IMR-90 (cell line): Measurements from ENCODE around the gene TPSG1. TPM values are rescaled to one million over a fixed set of nuclear protein-coding genes. Genes with fewer than 3 reads are reported as not detected.
"Not testable (repeated sequence)": the region's sequence is repeated elsewhere in the genome, so short reads cannot be mapped to it uniquely, and the experiment has no call there.

Experiments used
- ATAC-seq: fragments of 200-7000 bp; cut with Tn5 transposase; 2 replicates; pipeline ENCODE4 v1.9.1; 2020; ENCODE audit warnings: low read depth, mild to moderate bottlenecking, moderate library complexity
- BruUV-seq: library from RNA; stranded (reverse); fragments of 400-500 nt; replicated peaks from 2 replicates; lab custom pipeline; 2021; lab: Mats Ljungman, UMichigan
- CTCF ChIA-PET: fragments of 300-600 bp; formaldehyde crosslinking; extraction: SDS; loops from one replicate; lab custom pipeline; 2021; ENCODE audit warnings: antibody characterized with exemption; lab: Yijun Ruan, JAX
- POLR2A ChIA-PET: fragments of 300-600 bp; sonication (Branson Sonifier 250); formaldehyde crosslinking; loops from one replicate; lab custom pipeline; 2022; ENCODE audit warnings: antibody characterized with exemption; ENCODE audit not compliant: unreplicated experiment; lab: Charles Lee
- DNase-seq: peaks from one replicate; pipeline ENCODE4 v3.0.0; 2013
- H2AFZ ChIP-seq: replicated peaks from 2 replicates; pipeline ENCODE3; 2013; ENCODE audit warnings: low read length, mild to moderate bottlenecking; ENCODE audit not compliant: poor library complexity
- H2AK5ac ChIP-seq: 2 replicates; pipeline ENCODE4 v1.6.1; 2013; ENCODE audit warnings: low read depth, low read length, inconsistent platforms
- H2AK9ac ChIP-seq: replicated peaks from 2 replicates; pipeline ENCODE3; 2013; ENCODE audit warnings: mild to moderate bottlenecking, low read depth, low read length, moderate library complexity; ENCODE audit not compliant: poor library complexity
- H2BK120ac ChIP-seq: 2 replicates; pipeline ENCODE4 v1.6.1; 2013; ENCODE audit warnings: low read depth, low read length, inconsistent platforms
- H2BK15ac ChIP-seq: 3 replicates; pipeline ENCODE4 v1.6.1; 2013; ENCODE audit warnings: low read depth, low read length, inconsistent platforms
- H2BK20ac ChIP-seq: 2 replicates; pipeline ENCODE4 v1.6.1; 2013; ENCODE audit warnings: low read depth, mild to moderate bottlenecking, inconsistent platforms, low read length, moderate library complexity
- H2BK5ac ChIP-seq: 2 replicates; pipeline ENCODE4 v1.6.1; 2013; ENCODE audit warnings: mild to moderate bottlenecking, low read depth, low read length, inconsistent platforms; ENCODE audit not compliant: poor library complexity, severe bottlenecking
- H3K14ac ChIP-seq: replicated peaks from 2 replicates; pipeline ENCODE4 v1.6.1; 2013; ENCODE audit warnings: low read depth, low read length, inconsistent platforms
- H3K18ac ChIP-seq: 2 replicates; pipeline ENCODE4 v1.6.1; 2013; ENCODE audit warnings: low read depth, low read length, control low read depth
- H3K23ac ChIP-seq: 2 replicates; pipeline ENCODE4 v1.6.1; 2013; ENCODE audit warnings: low read depth, low read length, inconsistent platforms
- H3K27ac ChIP-seq: 2 replicates; pipeline ENCODE4 v1.5.1; 2013; ENCODE audit warnings: mild to moderate bottlenecking, control low read depth, low read length; ENCODE audit not compliant: insufficient read depth
- H3K27me3 ChIP-seq: 2 replicates; pipeline ENCODE4 v1.6.1; 2013; ENCODE audit warnings: low read length; ENCODE audit not compliant: control insufficient read depth, insufficient read depth
- H3K36me3 ChIP-seq: 2 replicates; pipeline ENCODE4 v1.6.1; 2013; ENCODE audit warnings: low read length, mixed read lengths; ENCODE audit not compliant: control insufficient read depth, insufficient read depth
- H3K4ac ChIP-seq: 2 replicates; pipeline ENCODE4 v1.6.1; 2013; ENCODE audit warnings: low read depth, low read length, inconsistent platforms
- H3K4me1 ChIP-seq: 2 replicates; pipeline ENCODE4 v1.6.1; 2013; ENCODE audit warnings: low read length, mixed read lengths; ENCODE audit not compliant: control insufficient read depth, insufficient read depth
- H3K4me2 ChIP-seq: 2 replicates; pipeline ENCODE4 v1.6.1; 2013; ENCODE audit warnings: low read depth, mild to moderate bottlenecking, control low read depth, low read length, moderate library complexity
- H3K4me3 ChIP-seq: 2 replicates; pipeline ENCODE4 v1.5.1; 2013; ENCODE audit warnings: low read depth, mild to moderate bottlenecking, control low read depth, low read length, moderate library complexity; ENCODE audit not compliant: insufficient read depth
- H3K56ac ChIP-seq: 2 replicates; pipeline ENCODE4 v1.6.1; 2013; ENCODE audit warnings: low read length, inconsistent platforms; ENCODE audit not compliant: insufficient read depth; ENCODE audit errors: extremely low read depth
- H3K79me1 ChIP-seq, 2 experiments: 2 replicates each; pipeline ENCODE4 v1.6.1; 2013; ENCODE audit warnings: low read length in 2 of 2, inconsistent platforms in 1 of 2, low read depth in 1 of 2
- H3K9ac ChIP-seq: 2 replicates; pipeline ENCODE4 v1.6.1; 2013; ENCODE audit warnings: low read depth, low read length, control low read depth
- H3K9me1 ChIP-seq: 2 replicates; pipeline ENCODE4 v1.6.1; 2013; ENCODE audit warnings: low read length, inconsistent platforms; ENCODE audit not compliant: insufficient read depth
- H3K9me3 ChIP-seq: 2 replicates; pipeline ENCODE4 v1.6.1; 2013; ENCODE audit warnings: low read length; ENCODE audit not compliant: control insufficient read depth, insufficient read depth
- H4K20me1 ChIP-seq: 2 replicates; pipeline ENCODE4 v1.6.1; 2013; ENCODE audit warnings: low read length, inconsistent platforms; ENCODE audit not compliant: insufficient read depth
- H4K5ac ChIP-seq: 2 replicates; pipeline ENCODE4 v1.6.1; 2013; ENCODE audit warnings: mild to moderate bottlenecking, low read depth, low read length, control low read depth
- H4K8ac ChIP-seq, 2 experiments: 2 replicates each; pipeline ENCODE4 v1.6.1; 2013; ENCODE audit warnings: low read depth in 2 of 2, low read length in 2 of 2, control low read depth in 1 of 2, inconsistent platforms in 1 of 2
- H4K91ac ChIP-seq: 2 replicates; pipeline ENCODE4 v1.6.1; 2013; ENCODE audit warnings: low read depth, low read length, inconsistent platforms; ENCODE audit not compliant: insufficient read depth
- WGBS, 2 experiments: methylation state at CpG; one replicate each; pipeline versions ENCODE4 v1.1.5 to v1.1.7; 2013; ENCODE audit warnings: missing lambda C conversion rate in 2 of 2; ENCODE audit not compliant: insufficient read length in 1 of 2; ENCODE audit errors: extremely low coverage in 2 of 2; 5-methylcytosine and 5-hydroxymethylcytosine counted together
- dilution Hi-C: fragments of 300-500 bp; cut with HindIII; formaldehyde crosslinking; loops from one replicate; pipeline ENCODE4 v1.14.3; 2018; ENCODE audit warnings: low sequenced_read_pairs; ENCODE audit not compliant: unreplicated experiment
- in situ Hi-C: fragments of 300-500 bp; cut with MboI; formaldehyde crosslinking; loops from 3 replicates; pipeline ENCODE4 v1.14.3; 2019; ENCODE audit warnings: low sequenced_read_pairs, inconsistent platforms, mixed read lengths
- intact Hi-C: fragments of 100-400 bp; cut with micrococcal nuclease; formaldehyde crosslinking; loops from 2 replicates; pipeline ENCODE4 v1.10.0; 2022
- polyA plus RNA-seq, 3 experiments: library from polyadenylated mRNA; depleted of rRNA; stranded (reverse); fragments of >200 nt; gene quantifications; 2 replicates each; pipeline ENCODE4 v1.2.3, GENCODE V29; 2012; ENCODE audit warnings: low replicate concordance in 1 of 3
- total RNA-seq: library from RNA; depleted of rRNA; stranded (reverse); fragments of >200 nt; gene quantifications from 2 replicates; pipeline ENCODE4 v1.2.3, GENCODE V29; 2012

TPSG1 gene
- total and polyA plus RNA-seq, 2 of the 4 experiments (the other 2 are of a cell fraction), result not detected

GRCh38 chr16:1239575-1239974 is 14.5 kb upstream of the TPSG1 start:
- H2BK20ac ChIP-seq, H3K9ac ChIP-seq, H3K14ac ChIP-seq, H2BK120ac ChIP-seq, H3K9me1 ChIP-seq, H3K27me3 ChIP-seq, ATAC-seq, H3K36me3 ChIP-seq, H2BK5ac ChIP-seq, DNase-seq, dilution Hi-C loops, H4K91ac ChIP-seq, H2AK5ac ChIP-seq, H3K9me3 ChIP-seq, H3K4ac ChIP-seq, H2BK15ac ChIP-seq, H2AFZ ChIP-seq, H2AK9ac ChIP-seq, H3K27ac ChIP-seq, H3K56ac ChIP-seq, CTCF ChIA-PET, H4K20me1 ChIP-seq, H3K79me1 ChIP-seq, BruUV-seq, H3K4me3 ChIP-seq, H3K4me2 ChIP-seq, POLR2A ChIA-PET, in situ Hi-C loops, H4K5ac ChIP-seq, intact Hi-C loops, H3K23ac ChIP-seq, H3K18ac ChIP-seq, H4K8ac ChIP-seq, H3K4me1 ChIP-seq: not testable (repeated sequence)
- 70% methylated on average over 2 of the region's 9 CpGs; no CpG with 5 or more reads in 1 of the 2 experiments for WGBS, 2 experiments

GRCh38 chr16:1238909-1239308 is 13.8 kb upstream of the TPSG1 start:
- H2AK5ac ChIP-seq, H3K36me3 ChIP-seq, H4K8ac ChIP-seq, H3K14ac ChIP-seq, H2AK9ac ChIP-seq, H4K20me1 ChIP-seq, H3K23ac ChIP-seq, H3K56ac ChIP-seq, H3K4me3 ChIP-seq, H2BK120ac ChIP-seq, H3K27ac ChIP-seq, CTCF ChIA-PET, dilution Hi-C loops, H2BK5ac ChIP-seq, intact Hi-C loops, H3K4ac ChIP-seq, H3K9me3 ChIP-seq, H3K18ac ChIP-seq, H3K4me2 ChIP-seq, BruUV-seq, H2BK15ac ChIP-seq, H3K4me1 ChIP-seq, ATAC-seq, H2BK20ac ChIP-seq, H2AFZ ChIP-seq, H3K9ac ChIP-seq, in situ Hi-C loops, H3K27me3 ChIP-seq, DNase-seq, H4K5ac ChIP-seq, H3K9me1 ChIP-seq, H3K79me1 ChIP-seq, POLR2A ChIA-PET, H4K91ac ChIP-seq: not testable (repeated sequence)
- WGBS, 2 experiments, result 40% methylated on average over 1 of the region's 23 CpGs; no CpG with 5 or more reads in 1 of the 2 experiments
